AG09309 (cell line): ENCODE measurements around the gene MAT2B.
A peak's percentile ranks its signal among the peaks of the same experiment; 100 is the strongest.

Source experiments
- DNase-seq: peaks from one replicate; pipeline ENCODE4 v3.0.0-alpha.2; 2010; ENCODE audit warnings: low read depth
- H3K4me3 ChIP-seq: 2 replicates; pipeline ENCODE4 v1.5.1; 2011; ENCODE audit warnings: mild to moderate bottlenecking, low read depth, low read length, moderate library complexity; ENCODE audit not compliant: control insufficient read depth
- CTCF ChIP-seq: IDR thresholded peaks from 2 replicates; pipeline ENCODE4 v1.5.1; 2011; ENCODE audit warnings: mild to moderate bottlenecking, low read depth, low read length, inconsistent platforms; ENCODE audit not compliant: insufficient read depth, control insufficient read depth; ENCODE audit errors: missing control alignments

MAT2B gene

GRCh38 chr5:163505368-163506094 lies at the start of gene MAT2B:
TSS of gene MAT2B (plus strand) at chr5:163505619. CDS start at chr5:163505687, 68 bp downstream.
- DNase-seq: no peak
- peak within 1 kb of the TSS; percentile 76 for H3K4me3 ChIP-seq
- TF ChIP-seq CTCF: peak; percentile 53

GRCh38 chr5:163456029-163456589 lies 49.3 kb upstream of the MAT2B start:
- no peak overlapping the region for H3K4me3 ChIP-seq

GRCh38 chr5:163456840-163457239 lies 48.6 kb upstream of the MAT2B start:
- no peak overlapping the region for H3K4me3 ChIP-seq
- no peak for TF ChIP-seq CTCF
- no peak for DNase-seq

More at GRCh38 chr5:163456029-163456589, 49.3 kb upstream of the MAT2B start:
- DNase-seq: no peak
- no peak for TF ChIP-seq CTCF

- H3K4me3 ChIP-seq: peak overlapping the region; percentile 81
- DNase-seq: no peak
- no peak for TF ChIP-seq CTCF
Observed at GRCh38 chr5:163458778-163459385, 46.5 kb upstream of the MAT2B start.

- no peak for DNase-seq
Observed at GRCh38 chr5:163459462-163459818, 46.0 kb upstream of the MAT2B start.

GRCh38 chr5:163459819-163460561 lies 45.4 kb upstream of the MAT2B start, which contains the start of gene NUDCD2:
TSS of gene NUDCD2 (minus strand) at chr5:163460102. CDS start at chr5:163460050, 52 bp downstream.
- H3K4me3 ChIP-seq: peak within 1 kb of the TSS; percentile 81
- peak; percentile 97 for DNase-seq
- peak; percentile 24 for TF ChIP-seq CTCF

More at GRCh38 chr5:163459462-163459818, 46.0 kb upstream of the MAT2B start:
- no peak for TF ChIP-seq CTCF
- H3K4me3 ChIP-seq: peak overlapping the region; percentile 81
